ENCODE measurements around the gene ANKRD34A. TPM values are rescaled to one million over a fixed set of nuclear protein-coding genes. Genes with fewer than 3 reads are reported as not detected.

ANKRD34A gene
- total RNA-seq (2022; extraction: Qiagen RNA extraction; ENCODE audit: low read depth) = 0.17 to 0.69 TPM (median 0.23 TPM) in 5 replicates

GRCh38 chr1:145964328-145965118, at the start of gene ANKRD34A, which contains the start of gene POLR3GL:
ANKRD34A (minus strand) TSS chr1:145964575; CDS start chr1:145961759, 2,816 bp downstream.
POLR3GL (plus strand) TSS chr1:145964690; CDS start chr1:145974866, 10,176 bp downstream.

GRCh38 chr1:145996433-145997015, 32.1 kb upstream of the ANKRD34A start, which contains the start of gene TXNIP:
TXNIP (minus strand) TSS chr1:145996579; CDS start chr1:145996266, 313 bp downstream.

GRCh38 chr1:145957443-145958319, 6.7 kb downstream of the ANKRD34A start, which contains the start of gene LIX1L:
LIX1L (minus strand) TSS chr1:145958017; CDS start chr1:145957927, 90 bp downstream.

GRCh38 chr1:145927063-145927886, 37.1 kb downstream of the ANKRD34A start, which contains the start of gene RBM8A:
RBM8A (minus strand) TSS chr1:145927484; CDS start chr1:145927426, 58 bp downstream.

GRCh38 chr1:145918144-145918991, 46.0 kb downstream of the ANKRD34A start, which contains the start of gene PEX11B:
PEX11B (minus strand) TSS chr1:145918717; CDS start chr1:145918688, 29 bp downstream.

Other genes starting within 250 kb of the ANKRD34A start
- gene CD160, start 245.1 kb downstream of the ANKRD34A start, total RNA-seq (2022; extraction: Qiagen RNA extraction; ENCODE audit: low read depth) = not detected in 5 replicates
- gene RNF115, start 140.5 kb downstream of the ANKRD34A start, total RNA-seq (2022; extraction: Qiagen RNA extraction; ENCODE audit: low read depth) = 7.6 to 13.2 TPM (median 11.4 TPM) in 5 replicates
- gene POLR3C, start 140.4 kb downstream of the ANKRD34A start, total RNA-seq (2022; extraction: Qiagen RNA extraction; ENCODE audit: low read depth) = 35.1 to 37.2 TPM (median 36.4 TPM) in 5 replicates
- gene NUDT17, start 118.9 kb downstream of the ANKRD34A start, total RNA-seq (2022; extraction: Qiagen RNA extraction; ENCODE audit: low read depth) = 4.9 to 6.5 TPM (median 5.8 TPM) in 5 replicates
- 21.7 to 28.0 TPM (median 24.6 TPM) in 5 replicates for gene PIAS3, start 105.5 kb downstream of the ANKRD34A start, total RNA-seq (2022; extraction: Qiagen RNA extraction; ENCODE audit: low read depth)
- gene ANKRD35, start 78.7 kb downstream of the ANKRD34A start, total RNA-seq (2022; extraction: Qiagen RNA extraction; ENCODE audit: low read depth) = not detected in 5 replicates
- 0.29 to 0.37 TPM (median 0.36 TPM) in 5 replicates for gene ITGA10, start 54.5 kb downstream of the ANKRD34A start, total RNA-seq (2022; extraction: Qiagen RNA extraction; ENCODE audit: low read depth)
- gene PEX11B, start 45.9 kb downstream of the ANKRD34A start, total RNA-seq (2022; extraction: Qiagen RNA extraction; ENCODE audit: low read depth) = 21.3 to 26.2 TPM (median 23.2 TPM) in 5 replicates
- 184 to 223 TPM (median 198 TPM) in 5 replicates for gene RBM8A, start 37.1 kb downstream of the ANKRD34A start, total RNA-seq (2022; extraction: Qiagen RNA extraction; ENCODE audit: low read depth)
- gene LIX1L, start 6.6 kb downstream of the ANKRD34A start, total RNA-seq (2022; extraction: Qiagen RNA extraction; ENCODE audit: low read depth) = 8.6 to 10.5 TPM (median 9.9 TPM) in 5 replicates
- gene POLR3GL, start 115 bp upstream of the ANKRD34A start, total RNA-seq (2022; extraction: Qiagen RNA extraction; ENCODE audit: low read depth) = 9.0 to 9.6 TPM (median 9.2 TPM) in 5 replicates
- 0.11 to 0.26 TPM (median 0.13 TPM) in 5 replicates for gene TXNIP, start 32.0 kb upstream of the ANKRD34A start, total RNA-seq (2022; extraction: Qiagen RNA extraction; ENCODE audit: low read depth)
- not detected in 5 replicates for gene HJV, start 57.2 kb upstream of the ANKRD34A start, total RNA-seq (2022; extraction: Qiagen RNA extraction; ENCODE audit: low read depth)
- 0.55 to 0.76 TPM (median 0.61 TPM) in 5 replicates for gene NBPF10, start 180.2 kb upstream of the ANKRD34A start, total RNA-seq (2022; extraction: Qiagen RNA extraction; ENCODE audit: low read depth)

All from A549 treated with DMSO at 1 μM for 4 hours (cell line).